Measurements from ENCODE around the gene AK6.
"Not testable (repeated sequence)": the region's sequence is repeated elsewhere in the genome, so short reads cannot be mapped to it uniquely, and the experiment has no call there.

AK6 gene

GRCh38 chr5:69334793-69335268 lies 34.5 kb downstream of the AK6 start:
- FAIRE-seq, result no peak

GRCh38 chr5:69333668-69334315 lies 35.5 kb downstream of the AK6 start:
- not testable (repeated sequence) for FAIRE-seq

GRCh38 chr5:69331528-69332445 lies 37.5 kb downstream of the AK6 start:
- FAIRE-seq, result no peak

- no peak for FAIRE-seq
These were observed 39.3 kb downstream of the AK6 start for GRCh38 chr5:69329905-69330489.

GRCh38 chr5:69326365-69326764 lies 43.0 kb downstream of the AK6 start:
- FAIRE-seq, result no peak

- no peak for FAIRE-seq
These were observed 51.9 kb downstream of the AK6 start for GRCh38 chr5:69317391-69317790.

- no peak for FAIRE-seq
These were observed 53.3 kb downstream of the AK6 start for GRCh38 chr5:69315972-69316371.

GRCh38 chr5:69313428-69313827 lies 55.9 kb downstream of the AK6 start:
- FAIRE-seq, result no peak

GRCh38 chr5:69312459-69313160 lies 56.7 kb downstream of the AK6 start:
- FAIRE-seq, result no peak

GRCh38 chr5:69309380-69309779 lies 59.9 kb downstream of the AK6 start:
- no peak for FAIRE-seq

- FAIRE-seq, result no peak
These were observed 61.2 kb downstream of the AK6 start for GRCh38 chr5:69308046-69308553.

- no peak for FAIRE-seq
These were observed 63.8 kb downstream of the AK6 start for GRCh38 chr5:69305512-69305911.

Measured in TTC549 (cell line).